GM21723 (cell line): ENCODE data around the gene ARHGEF3.
A peak's percentile ranks its signal among the peaks of the same experiment; 100 is the strongest.

Source experiments
- ATAC-seq: cut with Tn5 transposase; IDR thresholded peaks from one replicate; pipeline ENCODE4 v1.9.1; 2021; ENCODE audit warnings: mild to moderate bottlenecking, moderate library complexity; ENCODE audit not compliant: unreplicated experiment

The ARHGEF3 gene

GRCh38 chr3:56801662-56802377 lies at the start of gene ARHGEF3:
TSS of gene ARHGEF3 (minus strand) at chr3:56801949. CDS start at chr3:56801798, 151 bp downstream.
- ATAC-seq, result peak; percentile 86

- no peak for ATAC-seq
Observed at GRCh38 chr3:56849698-56850097, 47.9 kb upstream of the ARHGEF3 start.

GRCh38 chr3:56845505-56845904 lies 43.8 kb upstream of the ARHGEF3 start:
- ATAC-seq, result no peak

DNA sequence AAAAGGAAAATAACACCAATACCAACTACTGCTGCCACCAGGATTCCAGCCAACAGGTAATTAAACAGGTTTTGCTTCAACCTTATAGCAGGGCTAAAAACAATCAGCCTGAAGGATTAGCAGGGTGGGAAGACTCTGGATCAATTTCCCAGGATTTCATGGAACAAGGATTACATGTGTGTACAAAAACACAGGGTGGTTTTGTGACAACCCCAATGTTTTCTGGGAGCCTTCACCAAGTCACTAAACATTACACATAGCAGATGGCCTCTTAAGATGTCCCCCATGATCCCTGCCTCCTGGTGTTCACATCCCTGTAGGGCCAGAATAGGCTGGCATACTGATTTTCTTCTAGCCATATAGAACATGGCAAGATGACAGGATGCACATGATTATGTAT lies 42.8 kb upstream of the ARHGEF3 start:
- no peak for ATAC-seq

GRCh38 chr3:56839784-56840715 lies 38.3 kb upstream of the ARHGEF3 start:
- ATAC-seq, result no peak

GRCh38 chr3:56838448-56838847 lies 36.7 kb upstream of the ARHGEF3 start:
- ATAC-seq, result no peak

DNA sequence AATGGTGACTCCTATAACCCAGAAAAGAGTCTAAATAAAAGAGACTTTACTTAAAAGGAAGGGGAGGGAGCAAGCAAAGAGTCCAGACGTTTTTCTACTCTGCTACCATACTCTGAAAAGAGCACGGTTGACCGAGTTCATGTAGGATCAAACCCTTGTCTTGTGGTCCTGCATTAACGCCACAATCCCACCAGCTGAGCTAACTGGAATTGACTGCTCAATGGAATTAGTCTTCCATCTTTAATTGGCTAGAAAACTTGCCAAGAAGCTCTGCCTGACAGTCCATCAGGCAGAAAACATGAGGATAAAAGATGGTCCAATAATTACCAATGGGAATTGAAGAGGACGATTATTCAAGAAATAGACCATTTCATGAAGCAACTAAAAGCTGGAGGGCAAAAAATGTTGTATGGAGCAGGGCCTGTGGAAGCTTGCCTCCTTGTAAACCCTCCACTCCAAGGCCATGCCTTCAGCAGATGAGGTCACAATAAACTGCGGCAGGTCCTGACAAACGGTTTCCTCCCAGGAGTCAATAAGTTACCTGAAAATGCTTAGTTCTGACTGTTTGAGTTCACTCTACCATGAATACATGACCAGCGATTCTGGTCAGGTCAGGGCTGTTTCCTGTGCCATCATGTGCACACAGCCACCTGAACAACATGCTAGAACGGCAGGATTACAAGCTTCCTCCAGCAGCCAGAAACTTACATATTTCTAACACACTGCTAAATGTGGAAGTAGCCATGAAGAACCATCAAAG lies 35.6 kb upstream of the ARHGEF3 start:
- ATAC-seq, result no peak

DNA sequence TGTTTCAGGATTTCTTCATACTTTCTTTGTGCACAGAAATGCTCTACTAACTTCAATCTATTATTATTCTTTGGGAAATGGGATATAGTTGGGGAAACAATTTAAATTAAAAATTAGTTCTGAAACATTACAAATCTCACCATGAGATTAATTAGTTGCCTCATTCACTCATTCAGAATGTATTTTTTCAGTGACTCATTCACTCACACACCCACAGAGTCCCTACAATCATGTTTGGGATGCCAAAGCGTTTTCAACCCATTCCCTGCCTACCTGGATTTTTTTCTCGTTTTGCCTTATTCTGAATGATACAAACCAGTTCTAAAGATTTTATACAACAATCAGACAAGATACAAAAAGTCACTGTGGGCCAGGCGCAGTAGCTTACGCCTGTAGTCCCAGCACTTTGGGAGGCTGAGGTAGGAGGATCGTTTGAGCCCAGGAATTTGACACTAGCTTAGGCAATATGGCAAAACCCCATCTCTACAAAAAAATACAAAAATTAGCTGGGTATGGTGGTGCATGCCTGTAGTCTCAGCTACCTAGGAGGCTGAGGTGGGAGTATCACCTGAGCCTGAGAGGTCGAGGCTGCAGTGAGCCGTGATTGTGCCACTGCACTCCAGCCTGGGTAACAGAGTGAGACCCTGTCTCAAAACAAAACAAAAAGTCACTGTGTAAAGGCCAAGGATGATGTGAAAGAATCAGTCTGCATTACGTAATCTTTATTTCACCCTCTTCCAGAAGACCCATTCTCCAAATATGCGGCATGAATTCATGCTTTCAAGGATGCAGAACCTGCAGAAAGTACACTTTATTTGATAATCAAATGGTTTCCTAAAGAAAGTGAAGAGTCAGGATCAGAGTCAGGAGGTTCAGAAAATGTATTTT lies 34.8 kb upstream of the ARHGEF3 start:
- ATAC-seq, result no peak

GRCh38 chr3:56835650-56836227 lies 34.0 kb upstream of the ARHGEF3 start:
- ATAC-seq, result no peak

- no peak for ATAC-seq
Observed at GRCh38 chr3:56833536-56833935, 31.8 kb upstream of the ARHGEF3 start.

- ATAC-seq, result no peak
Observed at GRCh38 chr3:56833022-56833421, 31.3 kb upstream of the ARHGEF3 start.

DNA sequence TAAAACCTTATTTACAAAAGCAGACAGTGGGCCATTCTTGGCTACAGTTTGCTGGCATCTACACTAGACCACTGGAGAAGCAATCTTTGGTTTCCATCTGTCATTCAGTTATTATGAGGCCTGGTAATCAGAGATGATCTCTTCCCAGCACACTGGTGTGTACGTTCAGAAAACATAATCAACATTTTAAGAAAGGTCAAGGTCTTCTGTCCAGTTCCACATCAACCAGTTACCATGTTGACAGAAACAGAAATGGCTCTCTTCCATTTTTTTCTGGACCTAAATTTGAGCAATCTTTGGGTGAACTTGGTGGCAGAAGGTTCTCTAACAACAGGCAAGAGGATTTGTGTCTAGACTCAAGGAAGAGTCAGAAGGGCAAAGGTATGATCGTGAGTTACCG lies 29.8 kb upstream of the ARHGEF3 start:
- ATAC-seq, result no peak

- ATAC-seq, result no peak
Observed at GRCh38 chr3:56830884-56831283, 29.1 kb upstream of the ARHGEF3 start.

DNA sequence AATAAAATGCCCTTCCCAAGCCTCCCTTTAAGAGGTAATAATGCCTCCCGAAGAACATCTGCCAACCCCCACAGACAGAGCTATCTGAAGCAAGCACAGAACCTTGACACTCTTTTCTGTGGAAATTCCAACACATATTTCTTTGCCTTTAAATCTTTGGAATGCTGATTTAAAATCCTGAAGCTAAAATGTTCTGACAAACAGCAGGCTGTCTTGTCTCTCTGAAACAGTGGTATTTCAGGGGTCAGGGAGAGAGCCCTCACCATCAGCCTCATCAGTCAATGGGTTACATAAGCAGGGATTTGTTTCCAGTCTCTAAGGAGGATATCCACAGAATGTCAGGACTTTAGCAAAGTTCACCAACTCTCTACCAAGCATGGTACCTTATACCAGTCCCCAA lies 27.8 kb upstream of the ARHGEF3 start:
- no peak for ATAC-seq

GRCh38 chr3:56826831-56827722 lies 25.3 kb upstream of the ARHGEF3 start:
- no peak for ATAC-seq

GRCh38 chr3:56825567-56826438 lies 24.1 kb upstream of the ARHGEF3 start:
- ATAC-seq, result no peak

GRCh38 chr3:56823984-56824703 lies 22.4 kb upstream of the ARHGEF3 start:
- ATAC-seq, result no peak
